HCT116 (cell line): ENCODE results near the gene GNG2. TPM values are rescaled to one million over a fixed set of nuclear protein-coding genes. Genes with fewer than 3 reads are reported as not detected.

Experiments used
- ATAC-seq: fragments of 200-7000 bp; cut with Tn5 transposase; 2 replicates; pipeline ENCODE4 v1.9.1; 2020; ENCODE audit warnings: mild to moderate bottlenecking, moderate library complexity
- BruUV-seq: library from RNA; stranded (reverse); fragments of 400-500 nt; replicated peaks from 2 replicates; lab custom pipeline; 2021; lab: Mats Ljungman, UMichigan
- CTCF ChIA-PET: fragments of 300-600 bp; sonication (Branson Sonifier 250); formaldehyde crosslinking; loops from one replicate; lab custom pipeline; 2021; ENCODE audit warnings: antibody characterized with exemption; lab: Charles Lee
- POLR2A ChIA-PET: fragments of 300-600, 350-600 bp; sonication (Branson Sonifier 250); formaldehyde crosslinking; loops from one replicate; lab custom pipeline; 2021; ENCODE audit warnings: antibody characterized with exemption; lab: Charles Lee
- RAD21 ChIA-PET, 2 experiments: fragments of 300-600 bp; sonication (Branson Sonifier 250); formaldehyde crosslinking; loops; one replicate each; lab custom pipeline; 2023; ENCODE audit warnings: low total read pairs in 2 of 2; ENCODE audit not compliant: uncharacterized antibody in 2 of 2, unreplicated experiment in 2 of 2, low non-redundant PET in 1 of 2; lab: Charles Lee
- DNase-seq: peaks from one replicate; pipeline ENCODE4 v3.0.0-alpha.2; 2010; ENCODE audit warnings: low read depth, low spot score
- H2AFZ ChIP-seq: fragments of 200-600 bp; shearing (Covaris generic), sonication (generic); 2 replicates; pipeline ENCODE4 v1.6.1; 2017; ENCODE audit warnings: low read depth, mixed run types, mixed read lengths, antibody characterized with exemption, low read length; ENCODE audit not compliant: poor library complexity, severe bottlenecking
- H3K27ac ChIP-seq: 2 replicates; pipeline ENCODE4 v1.5.1; 2012; ENCODE audit warnings: low read depth, low read length
- H3K27me3 ChIP-seq: fragments of 200-600 bp; sonication (generic); 2 replicates; pipeline ENCODE4 v1.6.1; 2016; ENCODE audit warnings: mixed run types, low read length, mixed read lengths; ENCODE audit not compliant: insufficient read depth
- H3K36me3 ChIP-seq, 2 experiments: fragments of 200-500 bp in 1 of 2; fragments of 200-600 bp in 1 of 2; sonication (Bioruptor generic) in 1 of 2; sonication (generic) in 1 of 2; 2 replicates each; pipeline versions ENCODE4 v1.5.1 to v1.6.1; 2014 to 2016; ENCODE audit warnings: low read length in 2 of 2, inconsistent platforms in 1 of 2, mixed read lengths in 1 of 2, mixed run types in 1 of 2; ENCODE audit not compliant: insufficient read depth in 2 of 2, control insufficient read depth in 1 of 2
- H3K4me1 ChIP-seq, 2 experiments: fragments of 200-600 bp in 1 of 2; sonication (generic) in 1 of 2; 2 replicates each; pipeline versions ENCODE4 v1.5.1 to v1.6.1; 2012 to 2017; ENCODE audit warnings: low read length in 2 of 2, inconsistent platforms in 1 of 2, mild to moderate bottlenecking in 1 of 2, mixed read lengths in 1 of 2, mixed run types in 1 of 2, moderate library complexity in 1 of 2; ENCODE audit not compliant: insufficient read depth in 2 of 2, control insufficient read depth in 1 of 2
- H3K4me2 ChIP-seq: fragments of 200-600 bp; sonication (generic); 2 replicates; pipeline ENCODE4 v1.6.1; 2017; ENCODE audit warnings: mixed run types, low read length, mixed read lengths
- H3K4me3 ChIP-seq, 2 experiments: fragments of 200-600 bp in 1 of 2; sonication (generic) in 1 of 2; replicated peaks in 1 of 2; 2 replicates each; pipeline ENCODE4 v1.5.1; 2011 to 2016; ENCODE audit warnings: low read length in 2 of 2, control low read depth in 1 of 2, low read depth in 1 of 2, mild to moderate bottlenecking in 1 of 2, mixed read lengths in 1 of 2, mixed run types in 1 of 2
- H3K79me2 ChIP-seq: fragments of 200-600 bp; sonication (generic); 2 replicates; pipeline ENCODE4 v1.6.1; 2017; ENCODE audit warnings: mild to moderate bottlenecking, mixed run types, low read length, moderate library complexity, mixed read lengths; ENCODE audit not compliant: insufficient read depth
- H3K9ac ChIP-seq: fragments of 200-600 bp; sonication (generic); 2 replicates; pipeline ENCODE4 v1.6.1; 2016; ENCODE audit warnings: low read length, mixed read lengths
- H3K9me2 ChIP-seq: fragments of 200-600 bp; sonication (generic), shearing (Covaris generic); 2 replicates; pipeline ENCODE4 v1.6.1; 2017; ENCODE audit warnings: mixed run types, mild to moderate bottlenecking, moderate library complexity; ENCODE audit not compliant: insufficient read depth
- H3K9me3 ChIP-seq, 2 experiments: fragments of 200-500 bp in 1 of 2; fragments of 200-600 bp in 1 of 2; sonication (Bioruptor generic) in 1 of 2; sonication (generic) in 1 of 2; 2 replicates each; pipeline ENCODE4 v1.6.1; 2014 to 2017; ENCODE audit warnings: low read length in 2 of 2, mixed read lengths in 2 of 2, inconsistent platforms in 1 of 2, low read depth in 1 of 2, mild to moderate bottlenecking in 1 of 2, mixed run types in 1 of 2, moderate library complexity in 1 of 2; ENCODE audit not compliant: control insufficient read depth in 1 of 2, insufficient read depth in 1 of 2
- H4K20me1 ChIP-seq: fragments of 200-600 bp; sonication (generic), shearing (Covaris generic); 2 replicates; pipeline ENCODE4 v1.6.1; 2017; ENCODE audit warnings: mixed run types, mild to moderate bottlenecking, moderate library complexity; ENCODE audit not compliant: insufficient read depth
- CEBPB ChIP-seq: IDR thresholded peaks from 2 replicates; pipeline ENCODE4 v1.6.1; 2012; ENCODE audit warnings: low read depth
- ELF1 ChIP-seq: IDR thresholded peaks from 2 replicates; pipeline ENCODE4 v1.6.1; 2012; ENCODE audit warnings: low read depth, borderline replicate concordance
- EZH2phosphoT487 ChIP-seq: fragments of 200-600 bp; IDR thresholded peaks from 2 replicates; pipeline ENCODE4 v1.6.1; 2018; ENCODE audit warnings: antibody characterized with exemption, borderline replicate concordance
- FOSL1 ChIP-seq: IDR thresholded peaks from 2 replicates; pipeline ENCODE4 v1.6.1; 2012; ENCODE audit warnings: low read depth
- POLR2AphosphoS5 ChIP-seq: IDR thresholded peaks from 2 replicates; pipeline ENCODE4 v1.6.1; 2011; ENCODE audit warnings: mild to moderate bottlenecking, low read depth, low read length, moderate library complexity
- RAD21 ChIP-seq: IDR thresholded peaks from 2 replicates; pipeline ENCODE4 v1.6.1; 2012; ENCODE audit warnings: low read depth, mild to moderate bottlenecking
- SIN3A ChIP-seq: IDR thresholded peaks from 2 replicates; pipeline ENCODE4 v1.6.1; 2012; ENCODE audit warnings: low read depth
- SP1 ChIP-seq: IDR thresholded peaks from 2 replicates; pipeline ENCODE4 v1.6.1; 2012; ENCODE audit warnings: low read depth
- TCF7L2 ChIP-seq: IDR thresholded peaks from 2 replicates; pipeline ENCODE4 v1.7.0; 2011; ENCODE audit warnings: borderline replicate concordance, inconsistent platforms; ENCODE audit not compliant: insufficient read depth, insufficient read length; ENCODE audit errors: extremely low read depth
- ZFX ChIP-seq: fragments of 450-650 bp; IDR thresholded peaks from 2 replicates; pipeline ENCODE4 v1.6.1; 2017
- intact Hi-C: fragments of 100-400 bp; cut with micrococcal nuclease; formaldehyde crosslinking; loops from 2 replicates; pipeline ENCODE4 v1.10.0; 2022
- total RNA-seq: library from RNA; stranded (reverse); gene quantifications from one replicate; pipeline ENCODE4 v1.2.1, GENCODE V29; 2021; ENCODE audit not compliant: unreplicated experiment
- TF ChIP-seq, protein P1 (sequence below), 3 experiments: fragments of 200-600 bp in 1 of 3; sonication (generic) in 1 of 3; IDR thresholded peaks in 2 of 3; conservative IDR thresholded peaks in 1 of 3; 2 replicates each; pipeline ENCODE4 v1.5.1; 2012 to 2017; ENCODE audit warnings: low read depth in 2 of 3, low read length in 2 of 3, antibody characterized with exemption in 1 of 3, borderline replicate concordance in 1 of 3, control low read depth in 1 of 3, mild to moderate bottlenecking in 1 of 3, mixed read lengths in 1 of 3, mixed run types in 1 of 3, moderate library complexity in 1 of 3; ENCODE audit not compliant: insufficient read depth in 1 of 3
- TF ChIP-seq, protein P2 (sequence below): IDR thresholded peaks from 2 replicates; pipeline ENCODE4 v1.6.1; 2012; ENCODE audit warnings: low read depth
- TF ChIP-seq, protein P3 (sequence below): IDR thresholded peaks from 2 replicates; pipeline ENCODE4 v1.6.1; 2012

Gene GNG2
- total RNA-seq, 1 experiment from 2014 or later, result 0.74 TPM

DNA sequence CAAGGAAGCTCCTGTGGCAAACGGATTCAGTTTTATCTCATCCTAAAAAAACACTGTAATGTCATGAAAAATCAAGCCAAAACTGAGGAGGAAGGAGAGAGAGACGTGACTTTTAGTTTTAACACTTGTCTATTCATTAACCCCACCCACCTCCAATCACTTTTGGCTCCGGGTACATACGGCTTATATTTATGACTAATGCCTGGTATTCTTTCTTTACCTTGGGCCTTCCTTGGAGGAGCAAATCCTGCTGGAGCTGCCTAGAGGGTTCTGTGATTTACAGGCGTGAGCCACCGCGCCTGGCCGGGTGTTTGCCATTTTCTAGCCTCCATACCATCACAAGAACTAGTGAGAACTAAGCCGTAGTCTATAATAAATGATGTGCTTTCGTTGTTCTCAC is 68.2 kb downstream of the GNG2 start:
- Histone ChIP-seq H3K79me2 (no peaks in the 10 kb centered on the region), H2AFZ (no peak overlapping the region), H3K4me2 (no peak overlapping the region), H3K9me3 (no peaks in the 10 kb centered on the region), H3K9ac (no peak overlapping the region), H4K20me1 (no peaks in the 10 kb centered on the region), H3K27me3 (no peaks in the 10 kb centered on the region), H3K36me3 (no peaks in the 10 kb centered on the region), H3K4me3 (no peak overlapping the region), H3K27ac (no peak overlapping the region), H3K4me1 (no peaks in the 10 kb centered on the region), H3K9me2 (no peaks in the 10 kb centered on the region)
- ChIA-PET RAD21 (no interaction called here), POLR2A (no interaction called here), CTCF (no interaction called here)
- intact Hi-C loops, result no loop called here
- BruUV-seq, result no TSS peak
- ATAC-seq (no peak), DNase-seq (no peak)
- TF ChIP-seq POLR2AphosphoS5 (no peak), FOSL1 (no peak), SIN3A (no peak), SP1 (no peak), CEBPB (no peak), TCF7L2 (no peak)
- TF ChIP-seq, protein P1, sequence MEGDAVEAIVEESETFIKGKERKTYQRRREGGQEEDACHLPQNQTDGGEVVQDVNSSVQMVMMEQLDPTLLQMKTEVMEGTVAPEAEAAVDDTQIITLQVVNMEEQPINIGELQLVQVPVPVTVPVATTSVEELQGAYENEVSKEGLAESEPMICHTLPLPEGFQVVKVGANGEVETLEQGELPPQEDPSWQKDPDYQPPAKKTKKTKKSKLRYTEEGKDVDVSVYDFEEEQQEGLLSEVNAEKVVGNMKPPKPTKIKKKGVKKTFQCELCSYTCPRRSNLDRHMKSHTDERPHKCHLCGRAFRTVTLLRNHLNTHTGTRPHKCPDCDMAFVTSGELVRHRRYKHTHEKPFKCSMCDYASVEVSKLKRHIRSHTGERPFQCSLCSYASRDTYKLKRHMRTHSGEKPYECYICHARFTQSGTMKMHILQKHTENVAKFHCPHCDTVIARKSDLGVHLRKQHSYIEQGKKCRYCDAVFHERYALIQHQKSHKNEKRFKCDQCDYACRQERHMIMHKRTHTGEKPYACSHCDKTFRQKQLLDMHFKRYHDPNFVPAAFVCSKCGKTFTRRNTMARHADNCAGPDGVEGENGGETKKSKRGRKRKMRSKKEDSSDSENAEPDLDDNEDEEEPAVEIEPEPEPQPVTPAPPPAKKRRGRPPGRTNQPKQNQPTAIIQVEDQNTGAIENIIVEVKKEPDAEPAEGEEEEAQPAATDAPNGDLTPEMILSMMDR (IDR thresholded peaks at IDR 0.05 in 2 of 3, conservative IDR thresholded peaks at IDR 0.05 in 1 of 3; ENCODE audit: borderline replicate concordance in 1 of 3, insufficient read depth in 1 of 3, low read depth in 2 of 3, low read length in 2 of 3), result no peak

DNA sequence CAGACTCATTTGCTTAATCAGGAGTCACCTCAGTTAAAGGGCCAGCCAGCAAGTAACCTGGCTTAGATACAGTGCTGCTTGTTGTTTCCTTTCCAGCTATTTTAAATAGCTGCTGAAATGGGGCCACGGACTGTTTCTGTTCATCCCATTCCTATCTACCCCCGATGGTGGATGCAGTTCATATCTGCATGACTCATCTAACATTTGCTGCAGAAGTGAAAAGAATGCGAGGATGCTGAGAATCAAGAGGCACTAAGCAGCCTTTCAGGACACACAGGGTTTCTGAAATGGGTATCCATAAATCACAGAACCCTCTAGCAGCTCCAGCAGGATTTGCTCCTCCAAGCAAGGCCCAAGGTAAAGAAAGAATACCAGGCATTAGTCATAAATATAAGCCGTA is 68.8 kb downstream of the GNG2 start:
- no peaks in the 10 kb centered on the region for H3K9me3 ChIP-seq
- CTCF ChIA-PET, result no interaction called here
- intact Hi-C loops, result no loop called here
- TF ChIP-seq ELF1 (no peak), ZFX (no peak), SIN3A (no peak), CEBPB (no peak), SP1 (no peak), RAD21 (no peak), EZH2phosphoT487 (no peak)
- TF ChIP-seq, protein P2, sequence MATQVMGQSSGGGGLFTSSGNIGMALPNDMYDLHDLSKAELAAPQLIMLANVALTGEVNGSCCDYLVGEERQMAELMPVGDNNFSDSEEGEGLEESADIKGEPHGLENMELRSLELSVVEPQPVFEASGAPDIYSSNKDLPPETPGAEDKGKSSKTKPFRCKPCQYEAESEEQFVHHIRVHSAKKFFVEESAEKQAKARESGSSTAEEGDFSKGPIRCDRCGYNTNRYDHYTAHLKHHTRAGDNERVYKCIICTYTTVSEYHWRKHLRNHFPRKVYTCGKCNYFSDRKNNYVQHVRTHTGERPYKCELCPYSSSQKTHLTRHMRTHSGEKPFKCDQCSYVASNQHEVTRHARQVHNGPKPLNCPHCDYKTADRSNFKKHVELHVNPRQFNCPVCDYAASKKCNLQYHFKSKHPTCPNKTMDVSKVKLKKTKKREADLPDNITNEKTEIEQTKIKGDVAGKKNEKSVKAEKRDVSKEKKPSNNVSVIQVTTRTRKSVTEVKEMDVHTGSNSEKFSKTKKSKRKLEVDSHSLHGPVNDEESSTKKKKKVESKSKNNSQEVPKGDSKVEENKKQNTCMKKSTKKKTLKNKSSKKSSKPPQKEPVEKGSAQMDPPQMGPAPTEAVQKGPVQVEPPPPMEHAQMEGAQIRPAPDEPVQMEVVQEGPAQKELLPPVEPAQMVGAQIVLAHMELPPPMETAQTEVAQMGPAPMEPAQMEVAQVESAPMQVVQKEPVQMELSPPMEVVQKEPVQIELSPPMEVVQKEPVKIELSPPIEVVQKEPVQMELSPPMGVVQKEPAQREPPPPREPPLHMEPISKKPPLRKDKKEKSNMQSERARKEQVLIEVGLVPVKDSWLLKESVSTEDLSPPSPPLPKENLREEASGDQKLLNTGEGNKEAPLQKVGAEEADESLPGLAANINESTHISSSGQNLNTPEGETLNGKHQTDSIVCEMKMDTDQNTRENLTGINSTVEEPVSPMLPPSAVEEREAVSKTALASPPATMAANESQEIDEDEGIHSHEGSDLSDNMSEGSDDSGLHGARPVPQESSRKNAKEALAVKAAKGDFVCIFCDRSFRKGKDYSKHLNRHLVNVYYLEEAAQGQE, result no peak
- TF ChIP-seq, protein P3, sequence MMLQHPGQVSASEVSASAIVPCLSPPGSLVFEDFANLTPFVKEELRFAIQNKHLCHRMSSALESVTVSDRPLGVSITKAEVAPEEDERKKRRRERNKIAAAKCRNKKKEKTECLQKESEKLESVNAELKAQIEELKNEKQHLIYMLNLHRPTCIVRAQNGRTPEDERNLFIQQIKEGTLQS, result no peak

More for the DNA sequence above, 68.8 kb downstream of the GNG2 start:
- no peaks in the 10 kb centered on the region for H4K20me1 ChIP-seq
- ATAC-seq (no peak), DNase-seq (no peak)
- H3K27me3 ChIP-seq, result no peaks in the 10 kb centered on the region
- no peak overlapping the region for H3K4me3 ChIP-seq
- H3K27ac ChIP-seq, result no peak overlapping the region
- no TSS peak for BruUV-seq
- H3K79me2 ChIP-seq, result no peaks in the 10 kb centered on the region
- H3K9ac ChIP-seq, result no peak overlapping the region
- H3K9me2 ChIP-seq, result no peaks in the 10 kb centered on the region
- ChIA-PET POLR2A (no interaction called here), RAD21 (no interaction called here)
- H3K4me2 ChIP-seq, result no peak overlapping the region
- no peaks in the 10 kb centered on the region for H3K36me3 ChIP-seq
- H2AFZ ChIP-seq, result no peak overlapping the region
- no peaks in the 10 kb centered on the region for H3K4me1 ChIP-seq
